Cortex of kidney (tissue), 1 donor: ENCODE results near the gene HES4.
"Not testable (repeated sequence)": the region's sequence is repeated elsewhere in the genome, so short reads cannot be mapped to it uniquely, and the experiment has no call there.

Experiments
- DNase-seq: peaks from one replicate; lab custom pipeline; 2025; lab: John Stamatoyannopoulos, UW

HES4 gene

DNA sequence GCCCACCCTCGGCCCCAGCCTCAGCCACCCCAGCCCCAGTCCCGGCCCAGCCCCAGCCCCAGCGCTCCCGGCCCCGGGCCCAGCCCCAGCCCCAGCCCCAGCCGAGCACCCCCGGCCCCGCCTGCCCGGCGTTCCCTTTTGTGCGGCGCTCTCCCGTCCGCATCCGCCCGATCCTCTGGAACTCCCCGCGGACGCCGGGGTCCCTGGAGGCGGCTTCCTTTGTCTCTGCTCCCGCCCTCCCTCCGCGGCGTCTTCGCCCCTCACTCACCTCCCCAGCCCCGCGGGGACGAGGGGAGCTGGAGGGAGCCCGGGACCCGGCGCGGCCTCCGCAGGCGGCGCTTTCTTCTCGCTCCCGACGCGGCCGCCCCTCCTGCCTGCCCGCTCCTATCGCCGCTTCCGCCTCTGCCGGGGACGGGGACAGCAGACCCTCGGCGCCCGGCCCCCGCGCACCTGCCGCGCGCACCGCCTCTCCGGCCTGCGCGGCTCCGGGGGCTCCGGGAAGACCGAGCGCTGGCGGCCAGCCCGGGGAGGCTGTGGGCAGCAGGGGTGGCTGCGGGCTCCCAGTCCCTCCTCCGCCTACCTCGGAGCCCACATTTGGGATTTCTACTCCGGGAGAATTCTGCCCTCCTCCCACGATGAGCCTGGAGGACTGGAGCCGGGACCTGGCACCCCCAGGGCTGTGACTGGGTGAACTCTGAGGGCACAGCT lies 34.0 kb upstream of the HES4 start:
- DNase-seq = no peak

DNA sequence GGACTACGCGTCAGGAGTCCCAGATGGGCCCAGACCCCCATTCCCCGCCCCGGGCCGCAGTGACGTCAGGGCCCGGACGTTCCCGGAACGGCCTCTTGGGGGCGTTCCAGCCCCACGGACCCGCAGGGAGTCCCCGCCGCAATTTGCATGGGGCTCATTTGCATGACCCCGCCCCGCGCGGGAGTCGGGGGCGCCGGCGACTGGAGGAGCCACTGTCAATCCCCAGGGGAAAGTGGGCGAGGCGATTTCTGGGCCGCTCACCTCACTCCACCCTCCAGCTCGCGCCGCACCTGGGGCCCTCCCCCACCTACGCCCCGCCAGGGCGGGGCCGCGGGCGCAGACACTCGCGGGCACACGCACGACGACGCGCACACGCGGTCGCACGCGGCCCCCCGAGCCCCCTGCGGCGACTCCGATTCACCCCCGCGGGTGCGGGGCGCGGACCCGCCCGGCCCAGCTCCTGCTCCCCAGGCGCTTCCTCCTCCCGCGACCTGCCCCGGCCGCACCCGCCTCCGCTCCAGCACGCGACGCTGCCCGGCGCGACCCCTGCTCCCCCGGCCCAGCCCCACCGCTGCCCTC lies 33.2 kb upstream of the HES4 start:
- DNase-seq = no peak

DNA sequence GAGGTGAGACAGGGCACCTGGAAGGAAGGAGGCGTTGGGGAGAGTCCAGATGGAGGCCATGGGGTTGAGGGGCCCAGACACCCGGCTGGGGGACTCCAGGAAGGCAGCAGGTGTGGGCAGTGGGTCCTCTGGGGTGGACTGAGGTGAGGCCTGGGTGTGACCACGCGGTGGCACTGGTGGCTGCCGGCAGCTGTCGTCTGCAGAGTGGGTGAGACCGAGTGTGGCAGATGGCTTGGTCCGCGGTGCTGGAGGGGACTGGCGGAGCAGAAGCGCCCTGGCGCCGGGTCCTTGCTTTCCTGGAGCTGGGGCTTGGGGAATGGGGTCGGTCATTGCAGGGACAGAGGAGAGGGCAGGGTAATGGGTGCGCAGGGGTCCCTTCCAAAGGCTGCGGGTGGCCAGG lies 32.5 kb upstream of the HES4 start:
- DNase-seq = no peak

DNA sequence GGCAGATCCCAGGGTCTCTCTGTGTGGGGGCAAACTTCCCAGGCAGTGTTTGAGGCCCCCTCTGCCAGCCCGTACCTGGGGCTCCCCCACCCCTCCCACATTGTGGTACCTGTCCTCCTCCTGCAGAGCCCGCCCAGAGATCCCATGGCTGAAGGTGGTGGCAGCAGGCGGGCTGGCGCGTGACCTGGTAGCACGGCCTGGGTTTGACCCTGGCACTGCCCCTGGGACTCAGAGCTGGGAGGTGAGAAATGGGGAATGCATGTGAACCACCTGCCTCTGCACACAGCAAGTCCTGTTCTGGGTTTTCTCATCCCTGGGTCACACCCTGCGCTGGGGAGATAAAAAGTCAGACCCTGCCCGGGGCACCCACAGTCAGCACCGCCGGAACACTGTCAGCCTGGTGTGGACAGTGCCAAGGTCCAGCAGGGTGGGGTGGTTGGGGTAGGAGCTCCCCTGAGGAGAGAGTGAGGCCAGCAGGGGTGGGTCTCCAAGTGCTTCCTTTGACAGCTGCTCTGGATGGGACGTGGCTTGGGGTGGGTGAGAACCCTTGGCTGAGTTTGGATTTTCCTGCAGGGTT lies 31.9 kb upstream of the HES4 start:
- no peak for DNase-seq

- DNase-seq = not testable (repeated sequence)
Observed at GRCh38 chr1:1030867-1031658, 31.2 kb upstream of the HES4 start.

DNA sequence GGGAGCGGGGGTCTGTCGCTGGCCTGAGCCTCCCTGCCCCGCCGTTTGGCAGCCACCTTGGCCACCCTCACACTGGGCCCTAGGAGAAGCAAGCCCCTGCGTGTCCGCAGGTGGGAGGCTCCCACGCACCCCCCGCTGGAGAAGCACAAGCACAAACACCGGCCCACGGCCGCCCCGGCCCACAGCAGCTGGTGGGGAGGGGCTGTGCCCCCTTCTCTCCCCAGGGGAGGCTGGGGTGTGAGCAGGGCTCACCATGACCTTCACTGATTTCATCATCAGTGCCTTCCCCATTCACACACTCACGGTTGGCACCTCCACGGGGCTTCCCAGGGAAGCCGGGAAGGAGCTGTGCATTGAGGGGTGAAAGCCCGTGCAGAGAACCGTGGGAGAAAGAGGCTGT lies 27.9 kb upstream of the HES4 start:
- DNase-seq = no peak

GRCh38 chr1:1026599-1027413 lies 26.9 kb upstream of the HES4 start:
- DNase-seq = no peak

DNA sequence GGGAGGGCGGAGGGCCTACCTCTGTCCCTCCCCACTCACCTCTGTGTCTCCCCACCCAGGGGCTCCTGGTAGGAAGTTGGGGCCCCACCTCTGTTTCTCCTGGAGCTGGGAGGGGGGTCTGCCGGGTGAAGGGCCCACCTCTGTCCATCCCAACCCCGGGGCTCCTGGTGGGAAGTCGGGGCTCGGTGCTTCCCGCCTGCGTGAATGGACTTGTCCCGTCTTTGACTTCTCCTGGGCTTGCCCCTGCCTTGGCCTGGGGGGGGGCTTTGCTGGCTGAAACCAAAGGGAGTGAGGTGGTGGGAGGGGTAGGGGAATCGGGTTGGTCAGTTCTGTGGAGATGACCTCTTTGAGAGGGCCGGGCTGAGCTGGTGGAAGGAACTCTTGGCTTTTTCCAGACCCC lies 25.8 kb upstream of the HES4 start:
- DNase-seq = no peak

GRCh38 chr1:1024771-1025699 lies 25.1 kb upstream of the HES4 start:
- no peak for DNase-seq

DNA sequence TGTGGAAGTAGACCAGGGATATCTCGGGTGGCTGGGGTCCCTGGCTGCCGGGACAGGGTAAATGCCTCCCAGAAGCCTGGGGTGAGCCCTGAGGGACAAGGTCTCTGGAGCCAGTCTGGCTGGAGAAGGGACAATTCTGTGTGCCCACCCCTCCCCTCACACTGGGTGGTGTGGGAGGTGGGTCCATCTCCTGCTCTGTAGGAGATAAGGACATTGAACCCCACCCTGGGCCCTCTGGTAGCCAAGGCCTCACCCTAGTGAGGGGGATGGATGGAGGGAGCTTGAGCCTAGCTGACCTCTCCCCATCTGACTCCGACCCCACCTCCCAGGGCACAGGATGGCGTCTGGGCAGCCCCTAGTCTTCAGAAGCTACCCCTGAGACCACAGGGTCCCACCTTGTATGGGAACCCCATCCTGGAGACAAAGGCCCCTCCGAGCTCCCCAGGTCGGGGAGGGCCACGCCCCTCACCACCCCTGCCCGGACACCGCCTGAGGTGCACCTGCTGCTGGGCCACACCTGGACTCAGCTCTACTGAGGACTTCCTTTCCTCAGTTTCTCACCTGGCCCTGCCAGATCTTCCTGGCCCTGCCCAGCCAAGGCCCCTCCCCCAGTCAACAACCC lies 24.4 kb upstream of the HES4 start:
- no peak for DNase-seq

DNA sequence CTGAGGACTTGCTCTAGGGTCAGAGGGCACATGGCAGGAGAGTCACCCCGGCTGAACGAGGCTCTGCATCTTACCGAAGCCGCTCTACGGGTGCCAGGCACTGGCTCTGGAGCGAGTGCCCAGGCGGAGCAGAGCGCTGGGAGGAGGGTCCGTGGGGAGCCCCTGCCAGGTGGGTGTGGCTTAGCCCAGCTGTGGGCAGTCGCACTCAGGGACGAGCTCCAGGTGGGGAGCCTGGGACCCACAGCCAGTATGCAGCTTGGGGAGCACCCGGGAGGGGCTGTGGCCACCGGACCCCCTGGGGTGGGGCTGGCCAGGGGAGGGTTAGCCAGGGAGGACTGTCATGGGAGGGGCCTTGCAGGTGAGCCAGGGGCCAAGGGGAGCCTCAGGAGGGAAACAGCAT lies 23.8 kb upstream of the HES4 start:
- no peak for DNase-seq

DNA sequence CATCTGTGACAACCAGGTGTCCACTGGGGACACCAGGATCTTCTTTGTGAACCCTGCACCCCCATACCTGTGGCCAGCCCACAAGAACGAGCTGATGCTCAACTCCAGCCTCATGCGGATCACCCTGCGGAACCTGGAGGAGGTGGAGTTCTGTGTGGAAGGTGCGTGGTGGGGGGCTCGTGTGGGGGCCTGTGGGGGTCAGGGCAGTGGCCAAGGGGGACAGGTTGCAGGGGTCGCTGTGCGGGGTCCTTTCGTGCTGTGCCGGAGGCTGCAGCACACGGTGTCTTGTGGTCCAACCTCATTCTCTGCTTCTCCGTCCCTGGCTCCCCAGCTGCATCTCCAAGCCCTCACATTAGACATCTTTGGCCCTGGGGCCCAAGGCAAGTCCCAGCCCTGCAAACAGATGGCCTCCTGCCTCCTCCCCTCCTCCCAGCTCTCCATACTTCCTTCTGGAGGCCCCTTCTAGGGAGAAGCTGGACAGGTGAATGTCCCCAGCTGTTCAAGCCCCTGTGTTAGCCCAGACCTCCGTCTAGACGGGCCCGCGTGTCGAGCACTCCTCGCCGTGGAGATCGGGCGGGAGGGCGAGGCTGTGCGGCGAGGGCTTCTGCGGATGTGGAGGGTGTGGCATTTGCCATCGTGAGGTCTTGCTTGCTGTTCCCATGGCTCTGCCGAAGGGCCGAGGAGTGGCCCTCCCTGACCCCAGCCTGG lies 22.6 kb upstream of the HES4 start:
- DNase-seq = no peak

DNA sequence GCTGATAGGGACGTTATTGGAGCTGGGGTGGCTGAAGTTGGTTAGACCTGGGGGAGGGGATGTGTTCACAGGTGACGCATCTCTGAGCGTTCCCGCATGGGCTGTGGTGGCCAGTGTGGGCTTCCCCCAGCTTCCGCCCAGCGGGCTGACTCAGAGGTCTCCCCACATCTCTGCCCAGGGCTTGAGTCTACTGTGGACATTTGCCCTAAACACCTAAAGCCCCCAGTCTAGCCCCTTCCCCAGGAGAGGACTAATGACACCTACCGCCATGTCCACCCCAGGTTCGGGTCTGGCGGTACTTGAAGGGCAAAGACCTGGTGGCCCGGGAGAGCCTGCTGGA lies 22.0 kb upstream of the HES4 start:
- DNase-seq = no peak

- DNase-seq = no peak
Observed at GRCh38 chr1:1021010-1021919, 21.4 kb upstream of the HES4 start.

DNA sequence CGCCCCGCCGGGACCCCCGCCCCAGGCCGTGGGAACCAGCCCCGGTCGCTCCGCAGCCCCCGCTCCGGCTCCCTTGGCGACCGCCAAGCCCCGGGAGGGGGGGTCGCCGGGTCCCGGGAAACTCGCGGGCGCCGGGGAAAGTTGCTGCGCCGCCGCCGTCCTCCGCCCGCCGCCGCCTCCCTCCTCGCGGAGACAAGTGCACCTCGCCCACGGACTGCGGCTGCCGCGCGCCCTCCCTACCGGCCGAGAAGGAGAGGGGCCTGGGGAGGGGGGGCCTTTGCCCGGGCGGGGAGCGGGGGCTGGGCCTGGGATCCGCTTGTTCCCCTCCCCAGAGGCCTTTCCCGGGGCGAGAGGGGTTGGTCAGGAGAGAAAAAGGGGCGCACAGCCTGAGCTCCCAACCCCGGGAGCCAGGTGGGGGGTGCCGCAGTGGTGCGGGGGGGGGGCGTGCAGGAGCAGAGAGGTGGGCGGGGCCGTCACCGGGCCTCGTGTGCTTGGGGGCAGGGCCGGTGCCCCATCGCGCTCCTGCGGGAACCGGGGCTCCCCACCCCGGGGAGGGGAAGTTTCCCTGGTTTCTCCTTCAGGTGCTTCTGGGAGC lies 20.6 kb upstream of the HES4 start:
- no peak for DNase-seq

DNA sequence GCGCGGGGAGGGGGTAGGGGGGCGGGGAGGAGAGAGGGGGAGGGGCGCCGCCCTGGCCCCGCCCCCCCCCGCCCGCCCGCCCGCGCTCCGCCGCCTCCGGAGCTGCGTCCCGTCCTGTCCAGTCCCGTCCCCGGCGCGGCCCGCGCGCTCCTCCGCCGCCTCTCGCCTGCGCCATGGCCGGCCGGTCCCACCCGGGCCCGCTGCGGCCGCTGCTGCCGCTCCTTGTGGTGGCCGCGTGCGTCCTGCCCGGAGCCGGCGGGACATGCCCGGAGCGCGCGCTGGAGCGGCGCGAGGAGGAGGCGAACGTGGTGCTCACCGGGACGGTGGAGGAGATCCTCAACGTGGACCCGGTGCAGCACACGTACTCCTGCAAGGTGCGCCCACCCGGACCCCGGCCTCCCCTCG lies 20.1 kb upstream of the HES4 start, which contains the start of gene AGRN:
TSS of gene AGRN (plus strand) at position 121 of the 405 bp plus-strand sequence. CDS start at position 174, 53 bp downstream.
- DNase-seq = no peak

GRCh38 chr1:1019122-1019999 lies 19.5 kb upstream of the HES4 start:
- peak; percentile 69 for DNase-seq
